Measurements from ENCODE around the gene DNAJC25.

- TF ChIP-seq CTCF (IDR thresholded peaks at IDR 0.05) (no peak), POLR2A (IDR thresholded peaks at IDR 0.05) (no peak)
These were observed 52.3 kb downstream of the DNAJC25 start for GRCh38 chr9:111683392-111683791.
